Measurements from ENCODE around the gene GFER. TPM values are rescaled to one million over a fixed set of nuclear protein-coding genes. Genes with fewer than 3 reads are reported as not detected.

The GFER gene
- total and polyA plus RNA-seq, 9 of the 15 experiments (the other 6 are each of a cell fraction or from before 2014, with no cell fraction given), result 4.3 to 53.7 (median 19.8) TPM

DNA sequence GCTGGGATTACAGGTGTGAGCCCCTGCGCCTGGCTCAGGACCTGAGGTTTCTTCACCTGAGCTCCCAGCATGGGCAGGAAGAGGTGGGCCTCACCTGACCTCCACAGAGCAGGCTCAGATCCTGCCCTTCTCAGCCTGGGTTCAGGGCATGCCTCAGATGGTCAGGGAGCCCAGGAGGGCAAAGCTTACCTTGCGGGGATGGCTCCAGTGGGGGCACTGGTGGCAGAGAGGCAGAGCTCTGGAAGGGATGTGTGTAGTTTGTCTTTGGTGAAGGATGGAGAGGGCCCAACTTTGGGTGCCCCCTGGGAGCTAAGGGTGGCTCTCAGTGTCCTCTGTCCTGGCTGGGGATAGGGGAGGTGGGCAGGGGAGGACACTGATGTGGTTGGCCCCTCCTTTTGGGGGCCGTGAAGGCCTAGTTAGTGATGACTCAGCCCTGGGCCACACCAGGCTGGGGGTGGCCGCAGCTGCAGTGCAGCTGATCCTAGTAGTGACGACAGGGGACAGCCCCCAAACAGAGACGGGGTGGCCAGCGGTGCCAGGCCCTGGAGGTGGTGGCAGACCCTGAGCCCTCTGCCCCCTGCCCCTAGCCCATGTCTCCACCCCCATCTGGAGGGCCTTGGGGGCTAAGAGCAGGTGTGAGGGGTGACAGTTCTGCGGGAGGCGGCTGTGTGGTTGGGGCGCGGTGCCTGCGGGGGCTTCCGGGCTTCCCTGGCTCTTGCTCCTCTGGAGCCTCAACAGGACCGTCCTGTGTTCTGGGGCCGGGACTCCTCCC, 48.5 kb downstream of the GFER start (continued):
- TF ChIP-seq, protein P1, sequence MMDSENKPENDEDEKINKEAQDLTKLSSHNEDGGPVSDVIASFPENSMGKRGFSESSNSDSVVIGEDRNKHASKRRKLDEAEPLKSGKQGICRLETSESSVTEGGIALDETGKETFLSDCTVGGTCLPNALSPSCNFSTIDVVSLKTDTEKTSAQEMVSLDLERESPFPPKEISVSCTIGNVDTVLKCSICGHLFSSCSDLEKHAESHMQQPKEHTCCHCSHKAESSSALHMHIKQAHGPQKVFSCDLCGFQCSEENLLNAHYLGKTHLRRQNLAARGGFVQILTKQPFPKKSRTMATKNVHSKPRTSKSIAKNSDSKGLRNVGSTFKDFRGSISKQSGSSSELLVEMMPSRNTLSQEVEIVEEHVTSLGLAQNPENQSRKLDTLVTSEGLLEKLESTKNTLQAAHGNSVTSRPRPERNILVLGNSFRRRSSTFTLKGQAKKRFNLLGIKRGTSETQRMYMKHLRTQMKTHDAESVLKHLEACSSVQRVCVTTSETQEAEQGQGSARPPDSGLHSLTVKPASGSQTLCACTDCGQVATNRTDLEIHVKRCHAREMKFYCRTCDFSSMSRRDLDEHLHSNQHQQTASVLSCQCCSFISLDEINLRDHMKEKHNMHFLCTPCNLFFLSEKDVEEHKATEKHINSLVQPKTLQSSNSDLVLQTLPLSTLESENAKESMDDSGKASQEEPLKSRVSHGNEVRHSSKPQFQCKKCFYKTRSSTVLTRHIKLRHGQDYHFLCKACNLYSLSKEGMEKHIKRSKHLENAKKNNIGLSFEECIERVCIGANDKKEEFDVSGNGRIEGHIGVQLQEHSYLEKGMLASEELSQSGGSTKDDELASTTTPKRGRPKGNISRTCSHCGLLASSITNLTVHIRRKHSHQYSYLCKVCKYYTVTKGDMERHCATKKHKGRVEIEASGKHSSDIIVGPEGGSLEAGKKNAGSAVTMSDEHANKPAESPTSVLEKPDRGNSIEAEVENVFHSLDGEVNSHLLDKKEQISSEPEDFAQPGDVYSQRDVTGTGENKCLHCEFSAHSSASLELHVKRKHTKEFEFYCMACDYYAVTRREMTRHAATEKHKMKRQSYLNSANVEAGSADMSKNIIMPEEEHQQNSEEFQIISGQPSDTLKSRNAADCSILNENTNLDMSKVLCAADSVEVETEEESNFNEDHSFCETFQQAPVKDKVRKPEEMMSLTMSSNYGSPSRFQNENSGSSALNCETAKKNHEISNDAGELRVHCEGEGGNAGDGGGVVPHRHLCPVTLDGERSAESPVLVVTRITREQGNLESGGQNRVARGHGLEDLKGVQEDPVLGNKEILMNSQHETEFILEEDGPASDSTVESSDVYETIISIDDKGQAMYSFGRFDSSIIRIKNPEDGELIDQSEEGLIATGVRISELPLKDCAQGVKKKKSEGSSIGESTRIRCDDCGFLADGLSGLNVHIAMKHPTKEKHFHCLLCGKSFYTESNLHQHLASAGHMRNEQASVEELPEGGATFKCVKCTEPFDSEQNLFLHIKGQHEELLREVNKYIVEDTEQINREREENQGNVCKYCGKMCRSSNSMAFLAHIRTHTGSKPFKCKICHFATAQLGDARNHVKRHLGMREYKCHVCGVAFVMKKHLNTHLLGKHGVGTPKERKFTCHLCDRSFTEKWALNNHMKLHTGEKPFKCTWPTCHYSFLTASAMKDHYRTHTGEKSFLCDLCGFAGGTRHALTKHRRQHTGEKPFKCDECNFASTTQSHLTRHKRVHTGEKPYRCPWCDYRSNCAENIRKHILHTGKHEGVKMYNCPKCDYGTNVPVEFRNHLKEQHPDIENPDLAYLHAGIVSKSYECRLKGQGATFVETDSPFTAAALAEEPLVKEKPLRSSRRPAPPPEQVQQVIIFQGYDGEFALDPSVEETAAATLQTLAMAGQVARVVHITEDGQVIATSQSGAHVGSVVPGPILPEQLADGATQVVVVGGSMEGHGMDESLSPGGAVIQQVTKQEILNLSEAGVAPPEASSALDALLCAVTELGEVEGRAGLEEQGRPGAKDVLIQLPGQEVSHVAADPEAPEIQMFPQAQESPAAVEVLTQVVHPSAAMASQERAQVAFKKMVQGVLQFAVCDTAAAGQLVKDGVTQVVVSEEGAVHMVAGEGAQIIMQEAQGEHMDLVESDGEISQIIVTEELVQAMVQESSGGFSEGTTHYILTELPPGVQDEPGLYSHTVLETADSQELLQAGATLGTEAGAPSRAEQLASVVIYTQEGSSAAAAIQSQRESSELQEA (IDR thresholded peaks at IDR 0.05; ENCODE audit: low read depth), result no peak
- TF ChIP-seq, protein P2, sequence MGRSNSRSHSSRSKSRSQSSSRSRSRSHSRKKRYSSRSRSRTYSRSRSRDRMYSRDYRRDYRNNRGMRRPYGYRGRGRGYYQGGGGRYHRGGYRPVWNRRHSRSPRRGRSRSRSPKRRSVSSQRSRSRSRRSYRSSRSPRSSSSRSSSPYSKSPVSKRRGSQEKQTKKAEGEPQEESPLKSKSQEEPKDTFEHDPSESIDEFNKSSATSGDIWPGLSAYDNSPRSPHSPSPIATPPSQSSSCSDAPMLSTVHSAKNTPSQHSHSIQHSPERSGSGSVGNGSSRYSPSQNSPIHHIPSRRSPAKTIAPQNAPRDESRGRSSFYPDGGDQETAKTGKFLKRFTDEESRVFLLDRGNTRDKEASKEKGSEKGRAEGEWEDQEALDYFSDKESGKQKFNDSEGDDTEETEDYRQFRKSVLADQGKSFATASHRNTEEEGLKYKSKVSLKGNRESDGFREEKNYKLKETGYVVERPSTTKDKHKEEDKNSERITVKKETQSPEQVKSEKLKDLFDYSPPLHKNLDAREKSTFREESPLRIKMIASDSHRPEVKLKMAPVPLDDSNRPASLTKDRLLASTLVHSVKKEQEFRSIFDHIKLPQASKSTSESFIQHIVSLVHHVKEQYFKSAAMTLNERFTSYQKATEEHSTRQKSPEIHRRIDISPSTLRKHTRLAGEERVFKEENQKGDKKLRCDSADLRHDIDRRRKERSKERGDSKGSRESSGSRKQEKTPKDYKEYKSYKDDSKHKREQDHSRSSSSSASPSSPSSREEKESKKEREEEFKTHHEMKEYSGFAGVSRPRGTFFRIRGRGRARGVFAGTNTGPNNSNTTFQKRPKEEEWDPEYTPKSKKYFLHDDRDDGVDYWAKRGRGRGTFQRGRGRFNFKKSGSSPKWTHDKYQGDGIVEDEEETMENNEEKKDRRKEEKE (IDR thresholded peaks at IDR 0.05; ENCODE audit: borderline replicate concordance in 1 of 2, control insufficient read depth in 1 of 2, low read depth in 2 of 2, low read length in 1 of 2), result no peak
- no peak for TF ChIP-seq KAT8 (IDR thresholded peaks at IDR 0.05; ENCODE audit: low read depth)
- no peak for TF ChIP-seq POLR2B (IDR thresholded peaks at IDR 0.05; ENCODE audit: low read depth, partially characterized antibody)
- TF ChIP-seq ZNF444 (CRISPR knock-in tag; IDR thresholded peaks at IDR 0.05), result no peak
- TF ChIP-seq, protein P3, sequence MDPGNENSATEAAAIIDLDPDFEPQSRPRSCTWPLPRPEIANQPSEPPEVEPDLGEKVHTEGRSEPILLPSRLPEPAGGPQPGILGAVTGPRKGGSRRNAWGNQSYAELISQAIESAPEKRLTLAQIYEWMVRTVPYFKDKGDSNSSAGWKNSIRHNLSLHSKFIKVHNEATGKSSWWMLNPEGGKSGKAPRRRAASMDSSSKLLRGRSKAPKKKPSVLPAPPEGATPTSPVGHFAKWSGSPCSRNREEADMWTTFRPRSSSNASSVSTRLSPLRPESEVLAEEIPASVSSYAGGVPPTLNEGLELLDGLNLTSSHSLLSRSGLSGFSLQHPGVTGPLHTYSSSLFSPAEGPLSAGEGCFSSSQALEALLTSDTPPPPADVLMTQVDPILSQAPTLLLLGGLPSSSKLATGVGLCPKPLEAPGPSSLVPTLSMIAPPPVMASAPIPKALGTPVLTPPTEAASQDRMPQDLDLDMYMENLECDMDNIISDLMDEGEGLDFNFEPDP (CRISPR knock-in tag; IDR thresholded peaks at IDR 0.05), result no peak
- TF ChIP-seq, protein P4, sequence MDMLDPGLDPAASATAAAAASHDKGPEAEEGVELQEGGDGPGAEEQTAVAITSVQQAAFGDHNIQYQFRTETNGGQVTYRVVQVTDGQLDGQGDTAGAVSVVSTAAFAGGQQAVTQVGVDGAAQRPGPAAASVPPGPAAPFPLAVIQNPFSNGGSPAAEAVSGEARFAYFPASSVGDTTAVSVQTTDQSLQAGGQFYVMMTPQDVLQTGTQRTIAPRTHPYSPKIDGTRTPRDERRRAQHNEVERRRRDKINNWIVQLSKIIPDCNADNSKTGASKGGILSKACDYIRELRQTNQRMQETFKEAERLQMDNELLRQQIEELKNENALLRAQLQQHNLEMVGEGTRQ (CRISPR knock-in tag; IDR thresholded peaks at IDR 0.05), result no peak
- 0 out of 2 replicates have a peak, but pooled peaks have one; percentile 37 for TF ChIP-seq MYNN (IDR thresholded peaks at IDR 0.05)
- TF ChIP-seq MYNN (CRISPR knock-in tag; IDR thresholded peaks at IDR 0.05), result no peak
- TF ChIP-seq, protein P5, sequence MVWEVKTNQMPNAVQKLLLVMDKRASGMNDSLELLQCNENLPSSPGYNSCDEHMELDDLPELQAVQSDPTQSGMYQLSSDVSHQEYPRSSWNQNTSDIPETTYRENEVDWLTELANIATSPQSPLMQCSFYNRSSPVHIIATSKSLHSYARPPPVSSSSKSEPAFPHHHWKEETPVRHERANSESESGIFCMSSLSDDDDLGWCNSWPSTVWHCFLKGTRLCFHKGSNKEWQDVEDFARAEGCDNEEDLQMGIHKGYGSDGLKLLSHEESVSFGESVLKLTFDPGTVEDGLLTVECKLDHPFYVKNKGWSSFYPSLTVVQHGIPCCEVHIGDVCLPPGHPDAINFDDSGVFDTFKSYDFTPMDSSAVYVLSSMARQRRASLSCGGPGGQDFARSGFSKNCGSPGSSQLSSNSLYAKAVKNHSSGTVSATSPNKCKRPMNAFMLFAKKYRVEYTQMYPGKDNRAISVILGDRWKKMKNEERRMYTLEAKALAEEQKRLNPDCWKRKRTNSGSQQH (CRISPR knock-in tag; IDR thresholded peaks at IDR 0.05), result no peak
- TF ChIP-seq ATF1 (CRISPR knock-in tag; IDR thresholded peaks at IDR 0.05), result no peak
- 0 out of 2 replicates have a peak, but pooled peaks have one; percentile 7 for TF ChIP-seq ATF1 (tag; IDR thresholded peaks at IDR 0.05)
